Mucosa of descending colon (tissue), 3 donors: ENCODE data around the gene CST5. TPM values are rescaled to one million over a fixed set of nuclear protein-coding genes. Genes with fewer than 3 reads are reported as not detected.

Experiments
- ATAC-seq: fragments of 200-7000 bp; cut with Tn5 transposase; one replicate; pipeline ENCODE4 v1.9.1; 2020; ENCODE audit warnings: mild to moderate bottlenecking, moderate library complexity
- DNase-seq, 3 donors: peaks; one replicate each; pipeline ENCODE4 v3.0.0-alpha.2; 2020
- H3K36me3 ChIP-seq: fragments of 200-600 bp; one replicate; pipeline ENCODE4 v1.8.0; 2021; ENCODE audit warnings: low read depth, mild to moderate bottlenecking
- H3K4me1 ChIP-seq: fragments of 200-600 bp; one replicate; pipeline ENCODE4 v1.8.0; 2021; ENCODE audit warnings: low read depth, mild to moderate bottlenecking
- H3K4me3 ChIP-seq: fragments of 200-600 bp; one replicate; pipeline ENCODE4 v1.8.0; 2021; ENCODE audit warnings: mild to moderate bottlenecking
- H3K9me3 ChIP-seq: fragments of 200-600 bp; one replicate; pipeline ENCODE4 v1.8.0; 2021; ENCODE audit warnings: mild to moderate bottlenecking
- CTCF ChIP-seq: fragments of 200-600 bp; IDR thresholded peaks from one replicate; pipeline ENCODE4 v1.8.0; 2022; ENCODE audit warnings: antibody characterized with exemption, mild to moderate bottlenecking
- intact Hi-C, 2 donors: fragments of 100-400 bp; cut with DNase I in 1 of 2; cut with micrococcal nuclease in 1 of 2; formaldehyde crosslinking; loops; one replicate each; pipeline versions ENCODE4 v1.11.0 to v1.11.1; 2022; cut with DNase I, micrococcal nuclease
- total RNA-seq, 3 donors: library from RNA; stranded (reverse); fragmentation: NEBNext Ultra II Directional in 2 of 3; extraction: Animal tissue kit (Norgen Biotek cat#: 25700) in 2 of 3; gene quantifications; one replicate each; pipeline versions ENCODE4 v1.2.1 to v1.2.4, GENCODE V29; 2021 to 2023
- donor health status: DM: no; HTN: no; CAD: no; lungs with moderate emphysema.
- donor health status: DM: no; HTN: no; CAD: no.
- donor health status: DM: no; HTN: yes; CAD: no.

The CST5 gene
- total RNA-seq, 3 donors from 2014 or later = not detected

- H3K36me3 ChIP-seq = no peaks in the 10 kb centered on the region
- no peaks in the 10 kb centered on the region for H3K4me1 ChIP-seq
- ATAC-seq (no peak), DNase-seq (no peak)
- no peaks in the 10 kb centered on the region for H3K9me3 ChIP-seq
- intact Hi-C loops = no loop called here
- TF ChIP-seq CTCF = no peak
- H3K4me3 ChIP-seq = no peak within 1 kb of the TSS
These were observed 53.0 kb downstream of the CST5 start, which contains the start of gene CST2 for GRCh38 chr20:23826541-23827021. TSS of gene CST2 (minus strand) at chr20:23826729. CDS start at chr20:23826660, 69 bp downstream.

Other genes starting within 250 kb of the CST5 start
- gene CST3, start 241.8 kb downstream of the CST5 start, total RNA-seq = 100 to 1,000 TPM; 763 to 916 (median 852) TPM
- not detected for gene CST4, start 190.7 kb downstream of the CST5 start, total RNA-seq
- not detected for gene CST1, start 128.8 kb downstream of the CST5 start, total RNA-seq
- not detected for gene CST2, start 53.0 kb downstream of the CST5 start, total RNA-seq
- gene GGTLC1, start 109.0 kb upstream of the CST5 start, total RNA-seq = under 1 TPM in 1 of 3 donors, not detected in 2; 0.32 TPM